Measurements from ENCODE around the gene SRR.
"Not testable (repeated sequence)": the region's sequence is repeated elsewhere in the genome, so short reads cannot be mapped to it uniquely, and the experiment has no call there.

SRR gene

GRCh38 chr17:2262135-2262587 lies 41.6 kb upstream of the SRR start:
- no peaks in the 10 kb centered on the region for H3K9me2 ChIP-seq (replicated peaks; ENCODE audit: low read depth, low read length)
- peak overlapping the region; percentile 72 for H3K4me3 ChIP-seq (ENCODE audit: low read length, poor library complexity, severe bottlenecking)
- TF ChIP-seq CTCF (conservative IDR thresholded peaks at IDR 0.05; ENCODE audit: low read length) (no peak), EZH2phosphoT487 (IDR thresholded peaks at IDR 0.05; ENCODE audit: borderline replicate concordance) (no peak)
- H3K27me3 ChIP-seq (ENCODE audit: insufficient read depth, low read length, poor library complexity, severe bottlenecking): no peaks in the 10 kb centered on the region
- H3K36me3 ChIP-seq (ENCODE audit: insufficient read depth, low read length): 0 out of 2 replicates have a peak, but pooled peaks cover 5% of the 10 kb centered on the region
- peak overlapping the region; percentile 89 for H3K9ac ChIP-seq (ENCODE audit: low read depth, low read length, poor library complexity, severe bottlenecking)
- no peaks in the 10 kb centered on the region for H3K9me3 ChIP-seq (ENCODE audit: insufficient read depth, low read depth, low read length)
- peaks cover 75% of the 10 kb centered on the region for H3K79me2 ChIP-seq (ENCODE audit: insufficient read depth, low read length)
- H3K4me2 ChIP-seq (ENCODE audit: low read depth, low read length, poor library complexity, severe bottlenecking): peak overlapping the region; percentile 94
- peaks cover 34% of the 10 kb centered on the region for H3F3A ChIP-seq (ENCODE audit: low read depth)
- H3K4me1 ChIP-seq (ENCODE audit: insufficient read depth, low read length, poor library complexity, severe bottlenecking): peaks cover 91% of the 10 kb centered on the region
- no peak overlapping the region for H2AFZ ChIP-seq (ENCODE audit: low read length)
- no peaks in the 10 kb centered on the region for H4K20me1 ChIP-seq (ENCODE audit: insufficient read depth, low read length, poor library complexity, severe bottlenecking)

- peak overlapping the region; percentile 94 for H3K4me2 ChIP-seq (ENCODE audit: low read depth, low read length, poor library complexity, severe bottlenecking)
- H3K9me2 ChIP-seq (replicated peaks; ENCODE audit: low read depth, low read length): no peaks in the 10 kb centered on the region
- H2AFZ ChIP-seq (ENCODE audit: low read length): no peak overlapping the region
- peaks cover 90% of the 10 kb centered on the region for H3K4me1 ChIP-seq (ENCODE audit: insufficient read depth, low read length, poor library complexity, severe bottlenecking)
- H3K36me3 ChIP-seq (ENCODE audit: insufficient read depth, low read length): 0 out of 2 replicates have a peak, but pooled peaks cover 5% of the 10 kb centered on the region
- no peaks in the 10 kb centered on the region for H3K27me3 ChIP-seq (ENCODE audit: insufficient read depth, low read length, poor library complexity, severe bottlenecking)
- no peaks in the 10 kb centered on the region for H3K9me3 ChIP-seq (ENCODE audit: insufficient read depth, low read depth, low read length)
- H4K20me1 ChIP-seq (ENCODE audit: insufficient read depth, low read length, poor library complexity, severe bottlenecking): no peaks in the 10 kb centered on the region
- H3F3A ChIP-seq (ENCODE audit: low read depth): peaks cover 41% of the 10 kb centered on the region
- peak overlapping the region; percentile 89 for H3K9ac ChIP-seq (ENCODE audit: low read depth, low read length, poor library complexity, severe bottlenecking)
- H3K79me2 ChIP-seq (ENCODE audit: insufficient read depth, low read length): peaks cover 68% of the 10 kb centered on the region
- peak overlapping the region; percentile 72 for H3K4me3 ChIP-seq (ENCODE audit: low read length, poor library complexity, severe bottlenecking)
- TF ChIP-seq EZH2phosphoT487 (IDR thresholded peaks at IDR 0.05; ENCODE audit: borderline replicate concordance) (no peak), CTCF (conservative IDR thresholded peaks at IDR 0.05; ENCODE audit: low read length) (no peak)
Measured at GRCh38 chr17:2263183-2264066, 40.3 kb upstream of the SRR start.

GRCh38 chr17:2264067-2264860 lies 39.5 kb upstream of the SRR start:
- H3F3A ChIP-seq (ENCODE audit: low read depth): peaks cover 38% of the 10 kb centered on the region
- H2AFZ ChIP-seq (ENCODE audit: low read length): no peak overlapping the region
- 0 out of 2 replicates have a peak, but pooled peaks cover 5% of the 10 kb centered on the region for H3K36me3 ChIP-seq (ENCODE audit: insufficient read depth, low read length)
- peak overlapping the region; percentile 94 for H3K4me2 ChIP-seq (ENCODE audit: low read depth, low read length, poor library complexity, severe bottlenecking)
- H3K27me3 ChIP-seq (ENCODE audit: insufficient read depth, low read length, poor library complexity, severe bottlenecking): no peaks in the 10 kb centered on the region
- peak overlapping the region; percentile 89 for H3K9ac ChIP-seq (ENCODE audit: low read depth, low read length, poor library complexity, severe bottlenecking)
- TF ChIP-seq CTCF (conservative IDR thresholded peaks at IDR 0.05; ENCODE audit: low read length) (no peak), EZH2phosphoT487 (IDR thresholded peaks at IDR 0.05; ENCODE audit: borderline replicate concordance) (no peak)
- no peaks in the 10 kb centered on the region for H3K9me3 ChIP-seq (ENCODE audit: insufficient read depth, low read depth, low read length)
- no peaks in the 10 kb centered on the region for H3K9me2 ChIP-seq (replicated peaks; ENCODE audit: low read depth, low read length)
- peaks cover 85% of the 10 kb centered on the region for H3K4me1 ChIP-seq (ENCODE audit: insufficient read depth, low read length, poor library complexity, severe bottlenecking)
- peak overlapping the region; percentile 72 for H3K4me3 ChIP-seq (ENCODE audit: low read length, poor library complexity, severe bottlenecking)
- peaks cover 61% of the 10 kb centered on the region for H3K79me2 ChIP-seq (ENCODE audit: insufficient read depth, low read length)
- no peaks in the 10 kb centered on the region for H4K20me1 ChIP-seq (ENCODE audit: insufficient read depth, low read length, poor library complexity, severe bottlenecking)

GRCh38 chr17:2265166-2265565 lies 38.6 kb upstream of the SRR start:
- H3F3A ChIP-seq (ENCODE audit: low read depth): peaks cover 29% of the 10 kb centered on the region
- H3K36me3 ChIP-seq (ENCODE audit: insufficient read depth, low read length); H3K27me3 ChIP-seq (ENCODE audit: insufficient read depth, low read length, poor library complexity, severe bottlenecking); H4K20me1 ChIP-seq (ENCODE audit: insufficient read depth, low read length, poor library complexity, severe bottlenecking); H2AFZ ChIP-seq (ENCODE audit: low read length); H3K9me2 ChIP-seq (replicated peaks; ENCODE audit: low read depth, low read length); H3K9me3 ChIP-seq (ENCODE audit: insufficient read depth, low read depth, low read length): not testable (repeated sequence)
- peaks cover 86% of the 10 kb centered on the region for H3K4me1 ChIP-seq (ENCODE audit: insufficient read depth, low read length, poor library complexity, severe bottlenecking)
- peak overlapping the region; percentile 72 for H3K4me3 ChIP-seq (ENCODE audit: low read length, poor library complexity, severe bottlenecking)
- peak overlapping the region; percentile 89 for H3K9ac ChIP-seq (ENCODE audit: low read depth, low read length, poor library complexity, severe bottlenecking)
- H3K4me2 ChIP-seq (ENCODE audit: low read depth, low read length, poor library complexity, severe bottlenecking): peak overlapping the region; percentile 94
- H3K79me2 ChIP-seq (ENCODE audit: insufficient read depth, low read length): peaks cover 67% of the 10 kb centered on the region

Measured in Loucy (cell line).